Heart left ventricle (tissue), 13 donors: ENCODE data around the gene PRDM16.

Source experiments
- CTCF ChIP-seq, 12 donors: fragments of 200-600 bp; sonication (generic) in 4 of 12; IDR thresholded peaks; one replicate each; pipeline versions ENCODE4 v1.5.0 to v1.8.0; 2018 to 2022; ENCODE audit warnings: antibody characterized with exemption in 12 of 12, mild to moderate bottlenecking in 5 of 12
- POLR2A ChIP-seq, 2 donors: fragments of 450-650 bp; IDR thresholded peaks; one replicate each; pipeline ENCODE4 v1.6.1; 2017; ENCODE audit warnings: antibody characterized with exemption in 2 of 2, mild to moderate bottlenecking in 2 of 2, moderate library complexity in 2 of 2
- donor health status: ischemic (EF 13 %, LVEDD 7.1; RV severe dilation, severe dysfunction).
- donor health status: DM: no; HTN: yes; CAD: no.
- donor health status: DM: no; HTN: no; CAD: no.
- donor health status: ischemic (EF 25% LVEDD 6.9; RV normal size, moderate dysfunction).
- donor health status: ischemic (EF 25% LVEDD 5.7; RV mildly dilated, moderate dysfunction).
- donor health status: ischemic (EF 35%, LVEDD 5.7; RV mildly dilated, moderate dysfunction).
- donor health status: nonischemic (EF 11% LVEDD 7.7; RV severe dilation, severe dysfunction).
- donor health status: DM: yes; HTN: yes; CAD: no.
- donor health status: PGD.
- donor health status: ischemic (EF 29% LVEDD 5.4; RV normal size, mild dysfunction).
- donor health status: nonischemic (EF 23%, LVEDD 6.1; RV moderate dilation, normal function).

- TF ChIP-seq CTCF (IDR thresholded peaks at IDR 0.05) = no peak
- TF ChIP-seq POLR2A (IDR thresholded peaks at IDR 0.05) = no peak
Measured at GRCh38 chr1:3241673-3242407, 172.8 kb downstream of the PRDM16 start.
